OCI-LY7 (cell line): Measurements from ENCODE around the gene BROX. TPM values are rescaled to one million over a fixed set of nuclear protein-coding genes. Genes with fewer than 3 reads are reported as not detected.

Experiments
- BruUV-seq: library from RNA; stranded (reverse); fragments of 400-500 nt; replicated peaks from 2 replicates; lab custom pipeline; 2021; lab: Mats Ljungman, UMichigan
- CTCF ChIA-PET: fragments of 300-600 bp; sonication (Branson Sonifier 250); formaldehyde crosslinking; loops from one replicate; lab custom pipeline; 2022; ENCODE audit warnings: antibody characterized with exemption; ENCODE audit not compliant: unreplicated experiment; lab: Charles Lee
- POLR2A ChIA-PET: fragments of 300-600 bp; sonication (Branson Sonifier 250); formaldehyde crosslinking; loops from one replicate; lab custom pipeline; 2022; ENCODE audit warnings: antibody characterized with exemption; lab: Charles Lee
- DNase-seq: peaks from one replicate; pipeline ENCODE4 v3.0.0-alpha.2; 2015; ENCODE audit warnings: low spot score
- H2AFZ ChIP-seq: fragments of 200-600 bp; sonication (generic), shearing (Covaris generic); 2 replicates; pipeline ENCODE4 v1.6.1; 2014; ENCODE audit warnings: mild to moderate bottlenecking, antibody characterized with exemption, low read length, moderate library complexity
- H3K27ac ChIP-seq: fragments of 200-600 bp; sonication (generic); 2 replicates; pipeline ENCODE4 v1.5.1; 2014; ENCODE audit warnings: mixed run types, low read depth, mild to moderate bottlenecking, moderate library complexity, low read length, inconsistent platforms; ENCODE audit not compliant: poor library complexity, severe bottlenecking
- H3K36me3 ChIP-seq: fragments of 200-600 bp; sonication (generic); 2 replicates; pipeline ENCODE4 v1.6.1; 2014; ENCODE audit warnings: mild to moderate bottlenecking, antibody characterized with exemption, low read length, moderate library complexity, mixed read lengths; ENCODE audit not compliant: insufficient read depth
- H3K4me1 ChIP-seq: fragments of 200-600 bp; sonication (generic); 2 replicates; pipeline ENCODE4 v1.5.1; 2014; ENCODE audit warnings: mild to moderate bottlenecking, low read length; ENCODE audit not compliant: insufficient read depth, poor library complexity, severe bottlenecking
- H3K4me2 ChIP-seq: fragments of 200-600 bp; sonication (generic); 2 replicates; pipeline ENCODE4 v1.6.1; 2014; ENCODE audit warnings: mild to moderate bottlenecking, low read length
- H3K4me3 ChIP-seq: fragments of 200-600 bp; sonication (generic); 2 replicates; pipeline ENCODE4 v1.5.1; 2014; ENCODE audit warnings: mild to moderate bottlenecking, low read depth, low read length; ENCODE audit not compliant: poor library complexity, severe bottlenecking
- H3K79me2 ChIP-seq: fragments of 200-600 bp; sonication (generic); 2 replicates; pipeline ENCODE4 v1.6.1; 2016; ENCODE audit warnings: low read depth, mild to moderate bottlenecking, low read length, moderate library complexity, mixed read lengths; ENCODE audit not compliant: insufficient read depth
- H3K9me2 ChIP-seq: fragments of 200-600 bp; sonication (generic); 2 replicates; pipeline ENCODE4 v1.6.1; 2016; ENCODE audit warnings: mild to moderate bottlenecking, low read length, mixed read lengths; ENCODE audit not compliant: insufficient read depth
- H3K9me3 ChIP-seq: fragments of 200-600 bp; sonication (generic); 2 replicates; pipeline ENCODE4 v1.6.1; 2014; ENCODE audit warnings: mild to moderate bottlenecking, mixed run types, low read length, mixed read lengths
- H4K20me1 ChIP-seq: fragments of 200-600 bp; sonication (generic); 2 replicates; pipeline ENCODE4 v1.6.1; 2014; ENCODE audit warnings: mild to moderate bottlenecking, antibody characterized with exemption, low read length, moderate library complexity, mixed read lengths; ENCODE audit not compliant: insufficient read depth
- CTCF ChIP-seq: fragments of 200-600 bp; sonication (generic); conservative IDR thresholded peaks from 2 replicates; pipeline ENCODE4 v1.5.1; 2014; ENCODE audit warnings: mild to moderate bottlenecking, antibody characterized with exemption, low read length, moderate library complexity, mixed read lengths
- EZH2phosphoT487 ChIP-seq: fragments of 200-600 bp; sonication (generic); IDR thresholded peaks from 2 replicates; pipeline ENCODE4 v1.6.1; 2018; ENCODE audit warnings: low read depth, borderline replicate concordance, mild to moderate bottlenecking, mixed run types, antibody characterized with exemption, low read length, moderate library complexity, mixed read lengths
- intact Hi-C: fragments of 100-400 bp; cut with micrococcal nuclease; formaldehyde crosslinking; loops from one replicate; pipeline ENCODE4 v1.10.0; 2022; ENCODE audit not compliant: unreplicated experiment
- total RNA-seq, 2 experiments: library from RNA; depleted of rRNA in 1 of 2; stranded (reverse); fragments of >200 nt in 1 of 2; shearing (Covaris generic) in 1 of 2; gene quantifications; 2 replicates each; pipeline ENCODE4 v1.2.3, GENCODE V29; 2014 to 2022

The BROX gene
- total RNA-seq, 2 experiments from 2014 or later: 22.3 to 34.0 TPM

- Histone ChIP-seq H3K4me1 (peaks cover 25% of the 10 kb centered on the region), H3K4me2 (no peak overlapping the region), H4K20me1 (no peaks in the 10 kb centered on the region), H3K9me3 (peaks cover 23% of the 10 kb centered on the region), H3K4me3 (no peak overlapping the region), H3K9me2 (no peaks in the 10 kb centered on the region), H3K36me3 (no peaks in the 10 kb centered on the region), H3K79me2 (no peaks in the 10 kb centered on the region), H3K27ac (no peak overlapping the region), H2AFZ (no peak overlapping the region)
- no peak for DNase-seq
- TF ChIP-seq CTCF (no peak), EZH2phosphoT487 (no peak)
- intact Hi-C loops: no loop called here
- BruUV-seq: no TSS peak
- CTCF ChIA-PET: no interaction called here
- POLR2A ChIA-PET: no interaction called here
Observed at GRCh38 chr1:222769971-222770620, 57.7 kb downstream of the BROX start.

GRCh38 chr1:222772996-222773379, 60.6 kb downstream of the BROX start:
- Histone ChIP-seq H3K27ac (peak overlapping the region; percentile 82), H3K9me3 (peaks cover 23% of the 10 kb centered on the region), H3K4me2 (peak overlapping the region; percentile 52), H3K4me1 (peaks cover 25% of the 10 kb centered on the region), H2AFZ (peak overlapping the region; percentile 6; the same call in 1 of the 2 replicates), H4K20me1 (no peaks in the 10 kb centered on the region), H3K9me2 (no peaks in the 10 kb centered on the region), H3K79me2 (no peaks in the 10 kb centered on the region), H3K4me3 (peak overlapping the region; percentile 27), H3K36me3 (no peaks in the 10 kb centered on the region)
- no peak for TF ChIP-seq EZH2phosphoT487
- no peak for TF ChIP-seq CTCF
- CTCF ChIA-PET: no interaction called here
- peak; percentile 87 for DNase-seq
- POLR2A ChIA-PET: interaction anchor here (0.5 to 2.4 kb wide), 2 partner anchors 10 to 22 kb away, joined by 3 to 8 read pairs; no protein-coding TSS in a partner anchor
- no TSS peak for BruUV-seq
- intact Hi-C loops: loop anchor here (2.0 kb wide), 1 partner anchor 34 kb away; no protein-coding TSS in a partner anchor

GRCh38 chr1:222777463-222777862, 65.1 kb downstream of the BROX start:
- H3K79me2 ChIP-seq: no peaks in the 10 kb centered on the region
- no peaks in the 10 kb centered on the region for H3K36me3 ChIP-seq
- no peak overlapping the region for H3K4me3 ChIP-seq
- no peak for DNase-seq
- POLR2A ChIA-PET: no interaction called here
- BruUV-seq: no TSS peak
- peaks cover 16% of the 10 kb centered on the region for H3K4me1 ChIP-seq
- intact Hi-C loops: no loop called here
- H3K4me2 ChIP-seq: no peak overlapping the region
- TF ChIP-seq CTCF (no peak), EZH2phosphoT487 (no peak)
- H4K20me1 ChIP-seq: no peaks in the 10 kb centered on the region
- no peak overlapping the region for H3K27ac ChIP-seq
- CTCF ChIA-PET: no interaction called here
- H3K9me3 ChIP-seq: no peaks in the 10 kb centered on the region
- H2AFZ ChIP-seq: no peak overlapping the region
- H3K9me2 ChIP-seq: no peaks in the 10 kb centered on the region
